Activated T-cell treated with anti-CD3 and anti-CD28 coated beads, Interleukin-2, amount 50 U/mL, for 48 hours (primary cell): ENCODE data around the gene TCF7.
A peak's percentile ranks its signal among the peaks of the same experiment; 100 is the strongest.

Experiments used
- DNase-seq, 2 experiments: peaks; one replicate each; pipeline ENCODE4 v3.0.0-alpha.2; 2020

The TCF7 gene

GRCh38 chr5:134131578-134132350, 17.3 kb downstream of the TCF7 start:
- DNase-seq, result peak; percentile 52 to 54

GRCh38 chr5:134132372-134133187, 18.1 kb downstream of the TCF7 start:
- DNase-seq, result peak; percentile 75 to 80

- peak in 1 of 2 experiments; percentile 33 for DNase-seq
These were observed 18.9 kb downstream of the TCF7 start for GRCh38 chr5:134133188-134133994.

- peak; percentile 24 to 25 for DNase-seq
These were observed 19.6 kb downstream of the TCF7 start for GRCh38 chr5:134133995-134134541.

- DNase-seq, result peak; percentile 24 to 26
These were observed 20.7 kb downstream of the TCF7 start for GRCh38 chr5:134135091-134135655.

GRCh38 chr5:134136221-134136631, 21.7 kb downstream of the TCF7 start:
- peak; percentile 29 to 32 for DNase-seq

- DNase-seq, result peak in 1 of 2 experiments; percentile 25
These were observed 22.3 kb downstream of the TCF7 start for GRCh38 chr5:134136771-134137170.

- DNase-seq, result peak; percentile 83 to 85
These were observed 24.2 kb downstream of the TCF7 start for GRCh38 chr5:134138416-134139376.

GRCh38 chr5:134139377-134139851, 24.9 kb downstream of the TCF7 start:
- DNase-seq, result peak in 1 of 2 experiments; percentile 28

GRCh38 chr5:134139891-134140469, 25.5 kb downstream of the TCF7 start:
- DNase-seq, result peak in 1 of 2 experiments; percentile 30

GRCh38 chr5:134140530-134141201, 26.2 kb downstream of the TCF7 start:
- peak; percentile 80 to 82 for DNase-seq

- peak; percentile 43 to 46 for DNase-seq
These were observed 27.0 kb downstream of the TCF7 start for GRCh38 chr5:134141331-134142050.

- DNase-seq, result peak in 1 of 2 experiments; percentile 15
These were observed 27.6 kb downstream of the TCF7 start for GRCh38 chr5:134142052-134142451.

GRCh38 chr5:134142806-134143205, 28.3 kb downstream of the TCF7 start:
- no peak for DNase-seq

- no peak for DNase-seq
These were observed 28.9 kb downstream of the TCF7 start for GRCh38 chr5:134143431-134143830.

- no peak for DNase-seq
These were observed 29.8 kb downstream of the TCF7 start for GRCh38 chr5:134143944-134144941.

GRCh38 chr5:134145041-134145757, 30.7 kb downstream of the TCF7 start:
- no peak for DNase-seq
